Lower leg skin (tissue), 3 donors: ENCODE results near the gene PCSK5.

Source experiments
- CTCF ChIP-seq, 3 donors: fragments of 450-650 bp; IDR thresholded peaks; one replicate each; pipeline ENCODE4 v1.5.1; 2016; ENCODE audit warnings: antibody characterized with exemption in 3 of 3, mild to moderate bottlenecking in 3 of 3, moderate library complexity in 2 of 3
- POLR2A ChIP-seq, 2 donors: fragments of 450-650 bp; IDR thresholded peaks; one replicate each; pipeline ENCODE4 v1.6.1; 2016 to 2017; ENCODE audit warnings: antibody characterized with exemption in 2 of 2, mild to moderate bottlenecking in 1 of 2, moderate library complexity in 1 of 2

- no peak for TF ChIP-seq CTCF (IDR thresholded peaks at IDR 0.05)
- TF ChIP-seq POLR2A (IDR thresholded peaks at IDR 0.05) = no peak
These were observed 475.8 kb downstream of the PCSK5 start for GRCh38 chr9:76366275-76366674.
